HepG2 (cell line): ENCODE measurements around the gene APOD.
"Not testable (repeated sequence)": the region's sequence is repeated elsewhere in the genome, so short reads cannot be mapped to it uniquely, and the experiment has no call there.

Experiments used
- BCL3 ChIP-seq: sonication (generic); formaldehyde crosslinking; IDR thresholded peaks from 2 replicates; pipeline ENCODE4 v1.5.1; 2020; ENCODE audit warnings: mild to moderate bottlenecking, missing genetic modification reagents, moderate library complexity
- BRF2 ChIP-seq: sonication (generic); formaldehyde crosslinking; IDR thresholded peaks from 2 replicates; pipeline ENCODE4 v1.8.1; 2022; ENCODE audit warnings: mild to moderate bottlenecking, missing genetic modification reagents
- KDM5A ChIP-seq: fragments of 200-600 bp; sonication (generic); IDR thresholded peaks from 2 replicates; pipeline ENCODE4 v1.7.0; 2018; ENCODE audit warnings: antibody characterized with exemption, mild to moderate bottlenecking, low read length, borderline replicate concordance
- MAX ChIP-seq: IDR thresholded peaks from 2 replicates; pipeline ENCODE4 v1.6.1; 2012; ENCODE audit warnings: inconsistent platforms
- ZBTB33 ChIP-seq: sonication (generic); formaldehyde crosslinking; IDR thresholded peaks from 2 replicates; pipeline ENCODE4 v1.4.0; 2020; ENCODE audit warnings: missing genetic modification reagents
- ZNF251 ChIP-seq: sonication (generic); formaldehyde crosslinking; IDR thresholded peaks from 2 replicates; pipeline ENCODE4 v1.9.0; 2021; ENCODE audit warnings: mild to moderate bottlenecking, missing genetic modification reagents

- not testable (repeated sequence) for TF ChIP-seq BCL3 (CRISPR knock-in tag); ZBTB33 (CRISPR knock-in tag); MAX; ZNF251 (CRISPR knock-in tag); BRF2; KDM5A
Measured at GRCh38 chr3:195624603-195625560, 41.1 kb upstream of the APOD start.
